NCI-H146 treated with DMSO at 0.1 percent for 48 hours (cell line): ENCODE results near the gene SHD.

Experiments used
- DNase-seq: peaks from one replicate; lab custom pipeline; 2025; ENCODE audit not compliant: unreplicated experiment; lab: John Stamatoyannopoulos, UW

Gene SHD

GRCh38 chr19:4297901-4298809, 19.1 kb downstream of the SHD start:
- DNase-seq: no peak

- no peak for DNase-seq
Observed at GRCh38 chr19:4298810-4299550, 19.9 kb downstream of the SHD start.

GRCh38 chr19:4300589-4300988, 21.5 kb downstream of the SHD start:
- DNase-seq: no peak

GRCh38 chr19:4301590-4302242, 22.6 kb downstream of the SHD start:
- no peak for DNase-seq

GRCh38 chr19:4302243-4302640, 23.2 kb downstream of the SHD start, which contains the start of gene TMIGD2:
Gene TMIGD2, minus strand, starts transcription at chr19:4302389. Its CDS starts 4 bp downstream, at chr19:4302385.
- DNase-seq: no peak

GRCh38 chr19:4303819-4304537, 24.9 kb downstream of the SHD start:
- DNase-seq: no peak

GRCh38 chr19:4304538-4305256, 25.6 kb downstream of the SHD start, which contains the start of gene FSD1:
Gene FSD1, plus strand, starts transcription at chr19:4304598. Its CDS starts 149 bp downstream, at chr19:4304747.
- DNase-seq: peak; percentile 20

- DNase-seq: no peak
Observed at GRCh38 chr19:4305257-4305612, 26.2 kb downstream of the SHD start.

- no peak for DNase-seq
Observed at GRCh38 chr19:4305659-4306058, 26.6 kb downstream of the SHD start.

GRCh38 chr19:4310247-4311121, 31.4 kb downstream of the SHD start:
- no peak for DNase-seq

- DNase-seq: no peak
Observed at GRCh38 chr19:4313847-4314490, 34.9 kb downstream of the SHD start.

GRCh38 chr19:4316956-4317355, 37.9 kb downstream of the SHD start:
- no peak for DNase-seq

- DNase-seq: no peak
Observed at GRCh38 chr19:4318460-4318859, 39.4 kb downstream of the SHD start.

GRCh38 chr19:4319067-4319718, 40.1 kb downstream of the SHD start:
- DNase-seq: no peak

- no peak for DNase-seq
Observed at GRCh38 chr19:4320419-4320818, 41.4 kb downstream of the SHD start.

GRCh38 chr19:4322942-4323665, 44.0 kb downstream of the SHD start:
- no peak for DNase-seq

GRCh38 chr19:4323692-4324091, 44.6 kb downstream of the SHD start:
- DNase-seq: no peak

- no peak for DNase-seq
Observed at GRCh38 chr19:4324228-4324627, 45.2 kb downstream of the SHD start.
